Measurements from ENCODE around the gene DIAPH1. TPM values are rescaled to one million over a fixed set of nuclear protein-coding genes. Genes with fewer than 3 reads are reported as not detected.

DIAPH1 gene
- total RNA-seq, 1 donor from 2014 or later: 43.0 TPM

- H3K36me3 Mint-ChIP-seq: peaks cover 17% of the 10 kb centered on the region
- H3K9me3 Mint-ChIP-seq: no peaks in the 10 kb centered on the region
- peaks cover 42% of the 10 kb centered on the region for H3K4me1 Mint-ChIP-seq
- TF ChIP-seq, protein P1, sequence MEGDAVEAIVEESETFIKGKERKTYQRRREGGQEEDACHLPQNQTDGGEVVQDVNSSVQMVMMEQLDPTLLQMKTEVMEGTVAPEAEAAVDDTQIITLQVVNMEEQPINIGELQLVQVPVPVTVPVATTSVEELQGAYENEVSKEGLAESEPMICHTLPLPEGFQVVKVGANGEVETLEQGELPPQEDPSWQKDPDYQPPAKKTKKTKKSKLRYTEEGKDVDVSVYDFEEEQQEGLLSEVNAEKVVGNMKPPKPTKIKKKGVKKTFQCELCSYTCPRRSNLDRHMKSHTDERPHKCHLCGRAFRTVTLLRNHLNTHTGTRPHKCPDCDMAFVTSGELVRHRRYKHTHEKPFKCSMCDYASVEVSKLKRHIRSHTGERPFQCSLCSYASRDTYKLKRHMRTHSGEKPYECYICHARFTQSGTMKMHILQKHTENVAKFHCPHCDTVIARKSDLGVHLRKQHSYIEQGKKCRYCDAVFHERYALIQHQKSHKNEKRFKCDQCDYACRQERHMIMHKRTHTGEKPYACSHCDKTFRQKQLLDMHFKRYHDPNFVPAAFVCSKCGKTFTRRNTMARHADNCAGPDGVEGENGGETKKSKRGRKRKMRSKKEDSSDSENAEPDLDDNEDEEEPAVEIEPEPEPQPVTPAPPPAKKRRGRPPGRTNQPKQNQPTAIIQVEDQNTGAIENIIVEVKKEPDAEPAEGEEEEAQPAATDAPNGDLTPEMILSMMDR (IDR thresholded peaks at IDR 0.05; ENCODE audit: unreplicated experiment): no peak
- H3K4me3 Mint-ChIP-seq: no peak overlapping the region
- no peak for DNase-seq (ENCODE audit: low spot score in 2 of 2, unreplicated experiment in 2 of 2)
- no peaks in the 10 kb centered on the region for H3K27me3 Mint-ChIP-seq (ENCODE audit: low read depth)
- H3K27ac Mint-ChIP-seq: peak overlapping the region; percentile 88
Observed at GRCh38 chr5:141522301-141522700, 96.5 kb downstream of the DIAPH1 start.

DNA sequence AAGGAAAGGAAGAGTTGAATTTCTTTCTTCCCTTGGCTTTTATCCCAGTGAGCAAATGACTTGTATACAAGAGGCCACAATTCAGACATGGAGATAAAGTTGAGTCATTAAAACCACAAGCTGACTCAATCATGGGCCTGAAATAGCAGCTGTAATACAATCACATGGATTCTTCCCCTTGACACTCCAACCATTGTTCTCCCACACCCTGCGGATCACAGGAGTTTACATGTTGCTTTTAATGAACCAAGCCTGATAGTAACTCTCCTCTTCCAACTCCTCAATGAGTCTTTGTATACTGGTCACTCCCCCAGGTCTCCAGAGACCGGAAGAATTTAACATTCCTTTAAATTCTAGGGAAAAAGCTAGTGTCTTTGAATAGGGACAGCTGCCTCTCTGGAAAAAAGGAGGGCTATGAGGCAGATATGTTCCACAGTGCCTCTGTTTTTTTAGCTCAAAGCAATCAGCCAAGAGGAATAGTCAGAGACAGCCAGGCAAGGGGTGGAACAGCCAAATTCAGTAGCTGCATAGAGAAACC lies 97.5 kb downstream of the DIAPH1 start:
- TF ChIP-seq, protein P1 (IDR thresholded peaks at IDR 0.05; ENCODE audit: unreplicated experiment): no peak
- Mint-ChIP-seq H3K4me1 (peaks cover 46% of the 10 kb centered on the region), H3K27me3 (ENCODE audit: low read depth) (no peaks in the 10 kb centered on the region), H3K27ac (peak overlapping the region; percentile 88), H3K9me3 (no peaks in the 10 kb centered on the region), H3K4me3 (no peak overlapping the region), H3K36me3 (peaks cover 15% of the 10 kb centered on the region)
- DNase-seq (ENCODE audit: low spot score in 2 of 2, unreplicated experiment in 2 of 2): no peak

GRCh38 chr5:141519605-141520565 lies 98.9 kb downstream of the DIAPH1 start:
- Mint-ChIP-seq H3K4me1 (peaks cover 41% of the 10 kb centered on the region), H3K27me3 (ENCODE audit: low read depth) (no peaks in the 10 kb centered on the region), H3K27ac (peak overlapping the region; percentile 47), H3K9me3 (no peaks in the 10 kb centered on the region), H3K36me3 (peaks cover 15% of the 10 kb centered on the region), H3K4me3 (no peak overlapping the region)
- DNase-seq (ENCODE audit: low spot score in 2 of 2, unreplicated experiment in 2 of 2): no peak
- TF ChIP-seq, protein P1 (IDR thresholded peaks at IDR 0.05; ENCODE audit: unreplicated experiment): no peak

GRCh38 chr5:141518618-141519015 lies 100.2 kb downstream of the DIAPH1 start:
- Mint-ChIP-seq H3K27me3 (ENCODE audit: low read depth) (no peaks in the 10 kb centered on the region), H3K4me3 (no peak overlapping the region), H3K9me3 (no peaks in the 10 kb centered on the region), H3K27ac (no peak overlapping the region), H3K4me1 (peaks cover 44% of the 10 kb centered on the region), H3K36me3 (peaks cover 15% of the 10 kb centered on the region)
- no peak for DNase-seq (ENCODE audit: low spot score in 2 of 2, unreplicated experiment in 2 of 2)
- TF ChIP-seq, protein P1 (IDR thresholded peaks at IDR 0.05; ENCODE audit: unreplicated experiment): no peak

DNA sequence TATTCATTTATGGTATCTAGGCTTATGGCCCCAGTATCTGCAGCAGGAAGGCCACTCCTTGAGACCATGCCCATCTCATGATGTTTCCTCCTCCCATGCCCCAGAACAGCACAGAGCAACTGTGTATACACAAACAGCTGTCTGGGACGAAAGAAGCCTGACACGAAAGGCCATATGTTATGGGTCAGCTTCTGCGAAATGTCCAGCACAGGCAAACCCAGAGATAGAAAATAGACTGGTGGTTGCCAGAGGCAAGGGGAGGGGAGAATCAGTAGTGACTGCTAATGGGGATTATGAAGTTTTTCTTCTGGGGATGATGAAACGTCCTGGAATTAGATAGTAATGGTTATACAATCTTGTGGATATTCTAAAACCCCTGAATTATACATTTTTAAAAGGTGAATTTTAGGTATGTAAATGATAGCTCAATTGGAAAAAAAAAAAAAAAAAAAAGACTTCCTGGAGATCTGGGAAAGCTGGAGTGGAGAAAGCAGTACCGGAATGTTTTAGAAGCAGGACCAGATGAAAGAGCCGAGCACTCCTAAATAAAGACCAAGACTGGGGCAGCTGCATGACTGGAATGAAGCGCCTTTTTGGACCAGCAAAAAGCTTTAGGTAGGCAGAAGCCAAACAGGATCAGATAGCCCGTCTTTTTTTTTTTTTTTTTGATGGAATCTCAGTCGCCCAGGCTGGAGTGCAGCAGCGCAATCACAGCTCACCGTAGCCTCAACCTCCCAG lies 100.8 kb downstream of the DIAPH1 start:
- DNase-seq (ENCODE audit: low spot score in 2 of 2, unreplicated experiment in 2 of 2): no peak
- Mint-ChIP-seq H3K27ac (peak overlapping the region; percentile 77), H3K4me3 (no peak overlapping the region), H3K36me3 (peaks cover 15% of the 10 kb centered on the region), H3K27me3 (ENCODE audit: low read depth) (no peaks in the 10 kb centered on the region), H3K4me1 (peaks cover 46% of the 10 kb centered on the region), H3K9me3 (no peaks in the 10 kb centered on the region)
- TF ChIP-seq, protein P1 (IDR thresholded peaks at IDR 0.05; ENCODE audit: unreplicated experiment): no peak

All from mesothelial cell of epicardium (in vitro differentiated cells).